GM10847 (cell line): Measurements from ENCODE around the gene PLCL1.

Experiments
- POLR2A ChIP-seq: IDR thresholded peaks from 2 replicates; pipeline ENCODE4 v1.6.1; 2011; ENCODE audit not compliant: insufficient read length; ENCODE audit errors: extremely low read depth

Gene PLCL1

DNA sequence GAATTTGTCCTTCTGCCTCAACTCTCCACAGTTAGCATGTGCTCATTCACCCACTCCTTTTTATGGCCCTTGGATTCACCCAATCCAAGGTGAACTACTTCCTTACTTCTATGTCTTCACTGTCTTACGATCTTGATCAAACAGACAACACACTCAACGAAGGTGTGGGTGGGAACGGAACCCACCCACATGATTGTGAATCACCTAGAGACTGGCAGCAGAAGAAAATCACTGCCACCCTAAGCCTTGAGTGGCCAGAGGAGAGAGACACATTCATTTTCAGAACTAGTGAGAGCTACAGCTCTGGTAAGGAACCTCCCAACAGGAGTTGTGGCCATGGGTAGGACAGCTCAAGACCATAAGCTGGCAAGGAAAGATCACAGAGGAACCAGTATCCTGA lies 194.3 kb downstream of the PLCL1 start:
- no peak for TF ChIP-seq POLR2A

DNA sequence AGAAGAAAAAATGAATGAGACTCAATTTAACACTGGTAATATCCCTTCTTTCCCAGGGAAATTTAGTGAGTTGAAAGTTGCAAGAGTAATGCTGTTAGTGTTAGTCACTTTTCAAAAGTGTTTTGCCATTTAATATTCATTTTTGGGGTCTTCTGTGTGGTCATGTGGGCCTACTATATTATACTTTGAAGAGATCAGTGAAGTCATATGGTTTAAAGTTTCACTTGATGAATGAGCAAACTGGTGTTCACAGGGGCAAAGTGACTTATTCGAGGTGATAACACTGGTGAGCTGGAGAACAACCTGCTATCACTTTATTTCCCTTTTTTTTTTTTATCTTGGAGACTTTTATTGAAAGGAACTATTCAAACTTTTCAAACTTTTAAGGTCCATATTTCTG lies 196.0 kb downstream of the PLCL1 start:
- TF ChIP-seq POLR2A = no peak

DNA sequence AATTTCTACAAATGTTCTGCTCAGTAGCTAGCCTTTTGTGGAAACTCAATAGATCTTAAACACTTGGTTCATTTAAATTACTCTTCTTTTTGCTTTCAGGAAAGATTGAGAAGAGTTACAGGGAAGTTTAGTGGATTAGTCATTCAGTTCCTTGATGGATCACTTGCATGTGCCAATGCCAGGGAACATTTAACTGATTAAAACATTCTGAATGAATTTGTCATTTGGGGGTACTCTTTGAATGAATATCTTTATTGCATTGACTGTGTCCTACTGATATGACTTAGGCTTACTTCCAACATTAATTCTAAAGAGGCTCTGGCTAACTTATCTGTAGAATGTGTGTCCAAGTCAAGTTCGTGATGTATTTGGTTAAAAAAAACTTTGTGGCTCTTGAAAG lies 199.8 kb downstream of the PLCL1 start:
- TF ChIP-seq POLR2A = no peak

DNA sequence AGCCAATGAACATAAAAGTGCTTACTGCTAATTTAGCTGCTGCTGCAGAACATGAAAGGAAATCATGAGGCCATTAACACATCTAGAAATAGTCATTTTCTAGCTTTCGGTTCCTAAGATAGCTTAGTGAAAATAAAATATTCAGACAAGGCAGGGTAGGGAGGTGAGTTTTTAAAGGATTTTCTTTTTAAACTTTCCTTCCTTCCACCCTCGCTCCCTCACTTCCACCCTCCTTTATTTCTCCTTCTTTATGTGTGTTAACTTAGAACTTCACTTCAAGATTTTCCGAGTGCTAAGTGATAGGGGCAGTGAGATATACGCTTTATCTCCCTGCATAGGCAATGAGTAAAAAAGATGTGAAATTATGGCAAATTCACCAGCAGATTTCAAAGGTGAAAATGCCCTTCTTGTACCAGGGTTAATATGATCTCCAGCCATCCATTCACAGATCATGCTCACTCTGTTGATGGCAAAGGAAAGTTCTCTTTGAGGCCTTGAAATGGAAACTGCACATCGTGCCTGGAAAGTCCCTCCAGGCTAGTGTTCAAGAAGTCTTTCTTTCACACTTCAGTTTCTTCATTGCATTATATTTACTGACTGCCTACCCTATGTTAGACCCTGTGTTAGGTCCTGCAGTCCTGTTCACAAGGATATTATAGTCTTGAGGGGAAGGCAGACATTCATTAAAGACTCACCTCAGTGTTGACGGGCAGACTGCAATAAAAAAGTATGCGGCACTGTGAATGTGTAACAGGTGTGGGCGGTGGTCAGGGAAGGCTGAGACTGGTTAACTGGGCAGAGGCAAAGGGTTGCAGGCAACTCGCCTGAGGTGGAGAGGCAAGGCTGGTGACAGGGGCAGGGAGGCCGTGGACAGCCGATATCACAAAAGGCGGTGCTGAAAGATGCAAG lies 200.8 kb downstream of the PLCL1 start:
- no peak for TF ChIP-seq POLR2A

DNA sequence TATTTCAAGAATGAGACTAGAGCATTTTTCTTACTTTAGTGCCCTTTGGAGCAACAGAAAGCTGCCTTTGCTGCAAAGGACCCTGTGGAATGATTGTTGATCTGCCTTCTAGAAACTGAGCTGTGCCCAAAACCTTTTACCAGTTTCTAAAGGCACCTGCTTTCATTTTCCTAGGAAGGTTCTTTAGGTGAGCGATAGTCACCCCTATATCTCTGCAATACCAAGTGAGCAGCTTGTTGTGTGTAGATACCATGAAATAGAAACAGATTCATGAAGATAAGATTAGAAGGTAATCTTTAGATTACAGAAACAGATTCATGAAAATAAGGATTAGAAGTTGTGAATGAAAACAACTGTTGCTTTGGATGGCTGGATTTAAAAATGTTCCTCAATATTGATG lies 202.3 kb downstream of the PLCL1 start:
- TF ChIP-seq POLR2A = no peak

DNA sequence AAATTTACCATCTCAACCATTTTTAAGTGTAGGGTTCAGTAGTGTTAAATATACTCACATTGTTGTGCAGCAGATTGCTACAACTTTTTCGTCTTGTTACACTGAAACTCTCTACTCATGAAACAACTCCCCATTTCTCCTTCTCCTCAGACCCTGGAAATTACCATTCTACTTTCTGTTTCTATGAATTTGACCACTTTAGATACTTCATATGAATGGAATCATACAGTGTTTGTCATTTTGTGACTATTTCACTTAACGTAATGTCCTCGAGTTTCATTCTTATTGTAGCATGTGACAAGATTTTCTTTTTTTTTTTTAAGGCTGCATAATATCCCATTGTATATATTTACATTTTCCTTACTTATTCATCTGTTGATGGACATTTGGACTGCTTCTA lies 203.8 kb downstream of the PLCL1 start:
- no peak for TF ChIP-seq POLR2A

DNA sequence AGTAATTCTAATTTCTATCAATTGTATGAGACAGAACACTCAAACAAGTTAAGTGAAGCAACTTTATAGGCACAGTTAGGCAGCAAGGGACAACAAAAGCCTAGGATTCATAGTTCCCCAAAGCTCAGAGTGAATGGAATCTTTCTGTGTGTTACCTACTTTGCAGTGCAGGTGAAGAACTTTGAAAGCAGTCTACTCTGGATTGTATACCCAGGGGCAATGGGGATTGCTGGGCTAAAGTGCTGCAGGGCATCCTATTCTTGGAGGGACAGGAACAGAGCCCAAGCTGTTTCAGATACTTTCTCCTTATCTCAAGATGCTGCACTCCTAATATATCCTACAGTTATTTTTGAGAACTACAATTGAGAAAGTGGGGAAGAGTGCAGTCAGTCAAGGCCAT lies 207.6 kb downstream of the PLCL1 start:
- TF ChIP-seq POLR2A = no peak

DNA sequence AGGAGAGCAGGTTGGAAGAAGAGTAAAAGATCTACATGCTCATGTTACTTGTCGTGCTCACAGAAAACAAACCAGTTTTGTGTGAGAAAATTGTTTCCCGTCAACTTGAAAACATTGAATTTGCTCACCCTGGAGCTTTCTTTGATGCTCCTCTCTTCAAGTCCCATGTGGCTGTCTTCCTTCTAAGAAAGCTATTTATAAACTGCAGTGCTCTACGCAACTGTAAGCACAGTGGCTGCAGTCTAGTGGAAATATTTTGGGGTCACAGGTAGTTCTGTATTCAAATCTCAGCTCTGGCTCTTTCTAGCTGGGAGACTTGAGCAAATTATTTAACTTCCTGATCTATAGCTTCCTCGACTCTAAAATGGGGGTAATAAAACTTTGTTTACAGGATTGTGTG lies 211.8 kb downstream of the PLCL1 start:
- TF ChIP-seq POLR2A = no peak

DNA sequence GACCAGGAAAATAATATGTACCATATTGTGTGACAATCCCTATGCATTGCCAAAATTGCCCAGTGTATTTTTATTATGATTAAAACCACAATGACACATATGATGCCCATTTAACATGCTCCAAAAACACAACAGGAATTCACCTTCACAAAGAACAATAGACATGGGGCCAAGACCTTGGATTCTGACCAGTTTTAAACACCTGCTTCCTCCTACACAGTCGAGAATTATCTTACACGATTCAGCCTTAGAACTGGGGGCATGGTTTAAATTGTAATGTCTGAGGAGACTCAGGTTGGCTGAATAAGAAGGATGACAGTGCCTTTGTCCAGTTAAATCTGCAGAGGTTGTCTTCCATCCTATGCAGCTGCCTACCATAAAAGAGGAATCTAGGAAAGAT lies 212.7 kb downstream of the PLCL1 start:
- no peak for TF ChIP-seq POLR2A

DNA sequence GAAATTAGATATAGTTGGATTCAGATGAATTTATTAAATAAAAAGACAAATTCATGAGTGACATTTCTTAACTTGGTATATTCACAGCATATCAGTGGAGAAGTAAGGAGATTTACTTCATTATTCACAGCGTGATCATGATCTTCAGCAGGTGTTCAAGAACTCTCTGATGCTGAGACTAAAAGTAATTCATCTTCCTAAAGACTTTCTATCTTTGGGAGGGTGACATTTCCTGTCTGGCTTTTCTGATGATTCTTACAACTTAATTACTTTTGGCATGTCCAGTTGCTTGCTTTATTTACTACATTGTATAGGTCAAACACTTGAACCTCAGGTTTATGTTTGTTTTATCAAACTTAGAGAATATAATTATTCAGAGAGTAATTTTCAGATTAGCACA lies 224.6 kb downstream of the PLCL1 start:
- no peak for TF ChIP-seq POLR2A

DNA sequence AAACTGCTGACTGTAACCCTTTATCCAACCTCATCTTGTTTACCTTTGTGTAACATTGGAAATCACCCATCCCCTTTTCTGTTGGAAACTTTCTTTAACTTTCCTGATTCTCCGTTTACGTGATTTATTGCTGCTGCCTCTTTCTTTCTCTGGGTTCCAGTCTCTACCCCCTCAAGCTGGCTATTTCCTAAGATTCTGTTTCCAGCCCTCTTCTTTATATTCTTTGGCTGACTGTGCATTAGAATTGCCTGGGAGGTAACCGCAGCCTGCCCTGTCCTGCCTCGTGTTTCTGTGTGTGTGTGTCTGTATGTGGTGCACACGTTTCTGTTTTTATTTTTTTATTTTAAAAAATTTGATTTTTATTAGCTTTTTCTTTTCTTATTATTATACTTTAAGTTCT lies 229.2 kb downstream of the PLCL1 start:
- no peak for TF ChIP-seq POLR2A

DNA sequence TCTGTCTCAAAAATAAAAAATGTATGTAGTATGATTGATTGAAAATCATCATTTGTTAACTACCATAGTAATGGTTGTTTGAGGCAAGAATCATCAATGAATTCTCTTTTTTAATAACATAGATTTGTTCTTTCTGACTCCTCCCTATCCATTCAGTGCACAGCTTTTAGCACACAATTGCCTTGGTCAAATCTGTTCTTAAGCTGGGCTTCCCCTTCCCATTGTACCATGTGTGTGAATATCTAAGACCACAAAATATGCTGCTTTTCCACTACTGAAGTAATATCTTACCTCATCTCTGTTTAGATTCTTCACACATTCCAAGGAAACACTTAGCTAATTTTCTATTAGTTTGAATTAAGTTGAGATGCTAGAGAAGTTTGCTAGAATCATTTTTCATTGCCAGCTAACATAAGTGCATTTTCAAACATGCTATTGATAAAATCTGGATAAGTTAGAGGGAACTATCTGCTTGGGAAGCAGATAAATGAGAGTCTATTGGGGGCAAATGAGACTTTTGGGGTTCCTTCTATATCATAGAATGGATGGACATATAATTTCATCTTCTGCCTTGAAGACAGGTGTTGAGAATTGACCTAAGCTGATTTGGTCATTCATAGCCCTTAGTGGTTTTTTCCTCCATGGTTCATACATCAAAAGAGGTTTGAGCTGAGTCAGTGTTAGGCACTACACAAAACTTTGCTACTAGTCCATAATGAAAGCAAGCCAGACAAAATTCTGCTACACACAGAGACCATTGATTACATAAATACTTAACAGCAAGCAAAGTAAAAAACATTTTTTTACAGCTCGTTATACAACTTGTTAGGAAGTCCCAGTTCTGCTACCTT lies 231.9 kb downstream of the PLCL1 start:
- no peak for TF ChIP-seq POLR2A

DNA sequence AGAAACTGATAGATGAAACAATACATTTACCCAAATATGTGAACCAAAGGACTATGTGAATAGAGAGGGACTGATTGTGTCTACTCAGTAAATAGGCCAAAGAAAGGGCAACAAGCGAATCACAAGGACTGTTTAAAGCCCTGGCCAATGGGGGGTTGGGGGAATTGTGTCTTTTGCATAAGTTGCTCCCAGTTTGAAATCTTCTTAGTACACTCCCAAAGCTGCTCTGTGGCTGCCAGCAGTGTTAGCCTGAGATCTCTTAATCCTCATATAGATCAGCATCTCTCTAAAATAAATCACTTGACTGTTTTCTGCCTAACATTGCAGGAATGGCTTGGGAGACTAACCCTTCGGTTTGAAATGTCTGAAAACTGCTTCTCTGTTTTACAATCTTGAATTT lies 236.4 kb downstream of the PLCL1 start:
- TF ChIP-seq POLR2A = no peak

DNA sequence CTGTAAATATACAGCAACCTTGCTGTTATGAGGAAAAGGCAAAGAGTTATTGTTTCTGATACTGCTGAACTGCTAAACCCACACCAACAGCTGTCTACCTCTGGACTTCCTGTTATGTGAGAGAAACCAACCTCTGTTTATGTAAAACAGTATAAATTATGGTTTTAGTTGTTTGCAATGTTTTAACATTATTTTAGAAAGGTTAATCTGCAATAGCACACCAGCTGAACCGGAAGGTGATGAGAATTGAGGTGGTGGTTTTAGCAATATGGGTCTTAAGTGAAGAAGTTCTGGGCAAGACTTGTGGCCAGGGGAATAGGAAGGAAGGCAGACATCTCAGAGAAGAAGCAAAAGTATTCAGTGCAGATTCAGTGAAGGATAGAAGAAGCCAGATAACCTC lies 237.8 kb downstream of the PLCL1 start:
- TF ChIP-seq POLR2A = no peak

DNA sequence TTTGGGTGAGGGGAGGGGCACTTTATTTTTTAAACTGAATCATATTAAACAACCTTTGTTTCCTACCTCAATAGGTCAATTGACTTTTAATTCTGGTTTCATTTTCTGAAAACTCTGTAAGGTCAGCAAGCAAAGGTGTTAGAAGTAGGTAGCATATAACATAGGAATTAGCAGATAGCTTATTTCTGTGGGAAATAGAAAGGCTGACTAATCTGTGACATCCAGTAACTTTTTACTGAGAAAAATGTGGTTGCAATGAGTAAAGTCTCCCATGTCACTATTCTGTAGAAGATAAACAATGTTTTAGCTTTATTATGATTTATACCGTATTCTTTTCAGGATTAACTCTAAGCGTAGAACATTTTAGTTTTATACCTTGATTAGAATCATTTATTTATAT lies 240.4 kb downstream of the PLCL1 start:
- TF ChIP-seq POLR2A = no peak

DNA sequence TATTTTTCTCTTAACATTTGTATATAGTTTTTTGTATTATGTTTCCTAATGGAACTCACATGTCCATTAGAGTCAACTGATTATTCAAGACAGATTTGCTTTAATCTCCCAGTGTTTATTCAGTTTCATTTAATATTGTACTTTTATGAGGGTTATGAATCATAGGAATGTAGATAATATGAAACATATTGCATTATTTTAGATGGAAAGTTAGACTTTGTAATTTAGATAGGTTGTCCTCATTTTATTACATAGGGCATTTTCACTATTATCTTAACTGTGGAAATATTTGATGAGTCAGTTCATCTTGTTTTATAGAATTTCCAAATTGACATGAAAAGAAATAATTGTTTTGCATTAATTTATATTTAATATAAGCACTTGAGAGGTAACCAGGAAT lies 240.8 kb downstream of the PLCL1 start:
- TF ChIP-seq POLR2A = no peak
